Stimulated activated CD4-positive, alpha-beta T cell treated with anti-CD3 and anti-CD28 coated beads, Interleukin-4, amount 100 ng/mL, for 48 hours (primary cell): Measurements from ENCODE around the gene MSI2.

Experiments used
- DNase-seq, 2 donors: peaks; one replicate each; pipeline ENCODE4 v3.0.0-alpha.2; 2020; ENCODE audit warnings: low read depth in 2 of 2

The MSI2 gene

GRCh38 chr17:57556320-57556719, 300.0 kb downstream of the MSI2 start:
- DNase-seq: no peak

- DNase-seq: no peak
Observed at GRCh38 chr17:57556977-57557376, 300.7 kb downstream of the MSI2 start.

- no peak for DNase-seq
Observed at GRCh38 chr17:57557416-57557815, 301.1 kb downstream of the MSI2 start.

GRCh38 chr17:57557834-57558681, 301.7 kb downstream of the MSI2 start:
- no peak for DNase-seq

- no peak for DNase-seq
Observed at GRCh38 chr17:57559226-57559625, 302.9 kb downstream of the MSI2 start.

- DNase-seq: no peak
Observed at GRCh38 chr17:57559634-57560318, 303.5 kb downstream of the MSI2 start.

GRCh38 chr17:57560319-57560705, 304.0 kb downstream of the MSI2 start:
- no peak for DNase-seq

- no peak for DNase-seq
Observed at GRCh38 chr17:57561072-57561861, 304.9 kb downstream of the MSI2 start.

- no peak for DNase-seq
Observed at GRCh38 chr17:57562184-57562698, 305.9 kb downstream of the MSI2 start.

- DNase-seq: no peak
Observed at GRCh38 chr17:57563958-57564357, 307.6 kb downstream of the MSI2 start.

- DNase-seq: no peak
Observed at GRCh38 chr17:57565176-57565575, 308.9 kb downstream of the MSI2 start.

- DNase-seq: no peak
Observed at GRCh38 chr17:57566721-57567120, 310.4 kb downstream of the MSI2 start.

GRCh38 chr17:57567251-57567650, 310.9 kb downstream of the MSI2 start:
- DNase-seq: no peak

GRCh38 chr17:57568340-57568739, 312.0 kb downstream of the MSI2 start:
- no peak for DNase-seq

GRCh38 chr17:57569021-57569420, 312.7 kb downstream of the MSI2 start:
- DNase-seq: no peak

GRCh38 chr17:57569853-57570252, 313.5 kb downstream of the MSI2 start:
- DNase-seq: no peak

GRCh38 chr17:57570724-57571344, 314.5 kb downstream of the MSI2 start:
- no peak for DNase-seq

- no peak for DNase-seq
Observed at GRCh38 chr17:57572062-57572461, 315.7 kb downstream of the MSI2 start.

GRCh38 chr17:57572600-57572999, 316.3 kb downstream of the MSI2 start:
- DNase-seq: no peak

- no peak for DNase-seq
Observed at GRCh38 chr17:57574040-57574513, 317.8 kb downstream of the MSI2 start.

- DNase-seq: no peak
Observed at GRCh38 chr17:57576744-57577143, 320.4 kb downstream of the MSI2 start.
